WTC11 (cell line): ENCODE measurements around the gene RNF7. TPM values are rescaled to one million over a fixed set of nuclear protein-coding genes. Genes with fewer than 3 reads are reported as not detected.

ENCODE experiments used
- ATAC-seq: fragments of 200-7000 bp; cut with Tn5 transposase; 2 replicates; pipeline ENCODE4 v1.10.0; 2021; ENCODE audit warnings: mild to moderate bottlenecking, moderate library complexity
- CTCF ChIA-PET: fragments of 300-600 bp; sonication (Branson Sonifier 250); formaldehyde crosslinking; loops from one replicate; lab custom pipeline; 2021; ENCODE audit warnings: antibody characterized with exemption; lab: Charles Lee
- POLR2A ChIA-PET: fragments of 350-600 bp; sonication (Branson Sonifier 250); formaldehyde crosslinking; loops from one replicate; lab custom pipeline; 2021; ENCODE audit warnings: antibody characterized with exemption; lab: Charles Lee
- DNase-seq: peaks from one replicate; pipeline ENCODE4 v3.0.0; 2021; ENCODE audit warnings: low spot score
- H3K27ac Mint-ChIP-seq: 2 replicates; pipeline ENCODE4 v1.8.0; 2021; ENCODE audit warnings: mixed read lengths
- H3K27me3 Mint-ChIP-seq: 2 replicates; pipeline ENCODE4 v1.8.0; 2021; ENCODE audit warnings: low read depth, mild to moderate bottlenecking, moderate library complexity, mixed read lengths
- H3K36me3 Mint-ChIP-seq: 2 replicates; pipeline ENCODE4 v1.8.0; 2021; ENCODE audit warnings: mixed read lengths
- H3K4me1 Mint-ChIP-seq: 2 replicates; pipeline ENCODE4 v1.8.0; 2022; ENCODE audit warnings: mixed read lengths
- H3K4me3 Mint-ChIP-seq: 2 replicates; pipeline ENCODE4 v1.8.0; 2021; ENCODE audit warnings: mild to moderate bottlenecking, moderate library complexity, mixed read lengths
- H3K9me3 Mint-ChIP-seq: 2 replicates; pipeline ENCODE4 v1.8.0; 2021; ENCODE audit warnings: mixed read lengths
- ATF1 ChIP-seq: sonication (generic); formaldehyde crosslinking; IDR thresholded peaks from 2 replicates; pipeline ENCODE4 v1.8.1; 2023; ENCODE audit warnings: mild to moderate bottlenecking, moderate library complexity, missing genetic modification reagents
- CBFB ChIP-seq: sonication (generic); formaldehyde crosslinking; IDR thresholded peaks from 2 replicates; pipeline ENCODE4 v1.8.1; 2022; ENCODE audit warnings: mild to moderate bottlenecking, low read depth, missing genetic modification reagents
- FOXJ3 ChIP-seq: sonication (generic); formaldehyde crosslinking; IDR thresholded peaks from 2 replicates; pipeline ENCODE4 v1.9.0; 2021; ENCODE audit warnings: missing genetic modification reagents, mild to moderate bottlenecking, borderline replicate concordance
- FOXK1 ChIP-seq: sonication (generic); formaldehyde crosslinking; IDR thresholded peaks from 2 replicates; pipeline ENCODE4 v1.8.0; 2022; ENCODE audit warnings: mild to moderate bottlenecking, moderate library complexity, missing genetic modification reagents
- JUN ChIP-seq: sonication (generic); formaldehyde crosslinking; IDR thresholded peaks from 2 replicates; pipeline ENCODE4 v1.8.0; 2023; ENCODE audit warnings: mild to moderate bottlenecking, missing genetic modification reagents
- NR1H2 ChIP-seq: sonication (generic); formaldehyde crosslinking; IDR thresholded peaks from 2 replicates; pipeline ENCODE4 v1.9.0; 2021; ENCODE audit warnings: mild to moderate bottlenecking, moderate library complexity, missing genetic modification reagents
- NR2C2 ChIP-seq: sonication (generic); formaldehyde crosslinking; IDR thresholded peaks from 2 replicates; pipeline ENCODE4 v1.8.0; 2022; ENCODE audit warnings: mild to moderate bottlenecking, missing genetic modification reagents
- RORB ChIP-seq: fragments of 250-450 bp; sonication (Bioruptor Pico); IDR thresholded peaks from 2 replicates; pipeline ENCODE4 v1.9.0; 2021; ENCODE audit warnings: mild to moderate bottlenecking
- SOX15 ChIP-seq: fragments of 250-450 bp; sonication (Bioruptor Pico); IDR thresholded peaks from 2 replicates; pipeline ENCODE4 v1.9.0; 2021; ENCODE audit warnings: mild to moderate bottlenecking
- ZBTB21 ChIP-seq: sonication (generic); formaldehyde crosslinking; IDR thresholded peaks from 2 replicates; pipeline ENCODE4 v1.8.1; 2023; ENCODE audit warnings: mild to moderate bottlenecking, missing genetic modification reagents, borderline replicate concordance
- ZNF317 ChIP-seq: sonication (generic); formaldehyde crosslinking; IDR thresholded peaks from 2 replicates; pipeline ENCODE4 v1.8.1; 2023; ENCODE audit warnings: low read depth, mild to moderate bottlenecking, moderate library complexity, missing genetic modification reagents, borderline replicate concordance
- ZNF416 ChIP-seq: fragments of 250-450 bp; sonication (Bioruptor Pico); IDR thresholded peaks from 2 replicates; pipeline ENCODE4 v1.9.0; 2021; ENCODE audit warnings: mild to moderate bottlenecking, inconsistent platforms
- total RNA-seq: library from RNA; stranded (reverse); gene quantifications from 3 replicates; pipeline ENCODE4 v1.2.3, GENCODE V29; 2021
- TF ChIP-seq, protein P1 (sequence below): fragments of 250-450 bp; sonication (Bioruptor Pico); IDR thresholded peaks from 2 replicates; pipeline ENCODE4 v1.9.0; 2021; ENCODE audit warnings: mild to moderate bottlenecking
- TF ChIP-seq, protein P2 (sequence below): sonication (generic); formaldehyde crosslinking; IDR thresholded peaks from 2 replicates; pipeline ENCODE4 v1.8.1; 2022; ENCODE audit warnings: low read depth, mild to moderate bottlenecking, moderate library complexity, missing genetic modification reagents, borderline replicate concordance
- TF ChIP-seq, protein P3 (sequence below): sonication (generic); formaldehyde crosslinking; IDR thresholded peaks from 2 replicates; pipeline ENCODE4 v1.8.1; 2023; ENCODE audit warnings: mild to moderate bottlenecking, moderate library complexity, missing genetic modification reagents
- TF ChIP-seq, protein P4 (sequence below): sonication (generic); formaldehyde crosslinking; IDR thresholded peaks from 2 replicates; pipeline ENCODE4 v1.8.1; 2023; ENCODE audit warnings: mild to moderate bottlenecking, missing genetic modification reagents, moderate library complexity
- TF ChIP-seq, protein P5 (sequence below): sonication (generic); formaldehyde crosslinking; IDR thresholded peaks from 2 replicates; pipeline ENCODE4 v1.8.1; 2022; ENCODE audit warnings: mild to moderate bottlenecking, missing genetic modification reagents, moderate library complexity, borderline replicate concordance
- TF ChIP-seq, protein P6 (sequence below): fragments of 200-600 bp; IDR thresholded peaks from 2 replicates; pipeline ENCODE4 v1.8.0; 2022; ENCODE audit warnings: antibody characterized with exemption
- TF ChIP-seq, protein P7 (sequence below): sonication (generic); formaldehyde crosslinking; IDR thresholded peaks from 2 replicates; pipeline ENCODE4 v1.8.0; 2022; ENCODE audit warnings: missing genetic modification reagents
- TF ChIP-seq, protein P8 (sequence below): fragments of 250-450 bp; sonication (Bioruptor Pico); IDR thresholded peaks from 2 replicates; pipeline ENCODE4 v1.9.0; 2021; ENCODE audit warnings: moderate library complexity, mild to moderate bottlenecking, inconsistent platforms, borderline replicate concordance

Gene RNF7
- total RNA-seq, 1 experiment from 2014 or later, result 133 TPM

DNA sequence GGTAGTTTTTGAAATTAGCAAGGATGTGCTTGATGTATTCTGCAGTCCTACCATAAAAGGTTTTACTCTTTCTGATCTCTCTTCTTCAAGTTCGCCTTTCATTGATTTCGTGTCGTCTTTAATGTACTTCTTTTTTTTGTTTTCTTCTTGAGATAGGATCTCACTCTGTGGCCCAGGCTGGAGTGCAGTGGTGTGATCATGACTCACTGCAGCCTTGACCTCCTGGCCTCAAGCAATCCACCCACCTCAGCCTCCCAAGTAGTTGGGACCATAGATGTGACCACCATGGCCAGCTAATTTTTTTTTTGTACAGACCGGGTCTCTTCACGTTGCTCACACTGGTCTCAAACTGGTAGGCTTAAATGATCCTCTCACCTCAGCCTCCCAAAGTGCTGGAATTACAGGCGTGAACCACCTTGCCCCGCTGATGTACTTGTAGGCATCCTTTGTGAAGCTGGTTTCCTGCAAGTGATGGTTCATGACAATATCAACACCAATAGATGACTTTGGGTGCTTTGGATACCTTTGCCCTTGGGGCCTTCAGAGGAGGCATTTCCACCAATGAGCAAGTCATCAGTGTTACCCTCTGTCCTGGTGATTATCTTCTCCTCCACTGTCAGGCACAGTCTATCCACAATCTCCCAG lies 28.9 kb upstream of the RNF7 start:
- no peak overlapping the region for H3K27ac Mint-ChIP-seq
- CTCF ChIA-PET, result no interaction called here
- POLR2A ChIA-PET, result no interaction called here
- no peaks in the 10 kb centered on the region for H3K27me3 Mint-ChIP-seq
- no peaks in the 10 kb centered on the region for H3K4me1 Mint-ChIP-seq
- no peak for DNase-seq
- H3K36me3 Mint-ChIP-seq, result no peaks in the 10 kb centered on the region
- H3K9me3 Mint-ChIP-seq, result no peaks in the 10 kb centered on the region
- ATAC-seq, result no peak
- H3K4me3 Mint-ChIP-seq, result no peak overlapping the region
- no peak for TF ChIP-seq NR1H2 (CRISPR knock-in tag)
- TF ChIP-seq, protein P1, sequence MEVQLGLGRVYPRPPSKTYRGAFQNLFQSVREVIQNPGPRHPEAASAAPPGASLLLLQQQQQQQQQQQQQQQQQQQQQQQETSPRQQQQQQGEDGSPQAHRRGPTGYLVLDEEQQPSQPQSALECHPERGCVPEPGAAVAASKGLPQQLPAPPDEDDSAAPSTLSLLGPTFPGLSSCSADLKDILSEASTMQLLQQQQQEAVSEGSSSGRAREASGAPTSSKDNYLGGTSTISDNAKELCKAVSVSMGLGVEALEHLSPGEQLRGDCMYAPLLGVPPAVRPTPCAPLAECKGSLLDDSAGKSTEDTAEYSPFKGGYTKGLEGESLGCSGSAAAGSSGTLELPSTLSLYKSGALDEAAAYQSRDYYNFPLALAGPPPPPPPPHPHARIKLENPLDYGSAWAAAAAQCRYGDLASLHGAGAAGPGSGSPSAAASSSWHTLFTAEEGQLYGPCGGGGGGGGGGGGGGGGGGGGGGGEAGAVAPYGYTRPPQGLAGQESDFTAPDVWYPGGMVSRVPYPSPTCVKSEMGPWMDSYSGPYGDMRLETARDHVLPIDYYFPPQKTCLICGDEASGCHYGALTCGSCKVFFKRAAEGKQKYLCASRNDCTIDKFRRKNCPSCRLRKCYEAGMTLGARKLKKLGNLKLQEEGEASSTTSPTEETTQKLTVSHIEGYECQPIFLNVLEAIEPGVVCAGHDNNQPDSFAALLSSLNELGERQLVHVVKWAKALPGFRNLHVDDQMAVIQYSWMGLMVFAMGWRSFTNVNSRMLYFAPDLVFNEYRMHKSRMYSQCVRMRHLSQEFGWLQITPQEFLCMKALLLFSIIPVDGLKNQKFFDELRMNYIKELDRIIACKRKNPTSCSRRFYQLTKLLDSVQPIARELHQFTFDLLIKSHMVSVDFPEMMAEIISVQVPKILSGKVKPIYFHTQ (CRISPR knock-in tag), result no peak
- TF ChIP-seq, protein P2, sequence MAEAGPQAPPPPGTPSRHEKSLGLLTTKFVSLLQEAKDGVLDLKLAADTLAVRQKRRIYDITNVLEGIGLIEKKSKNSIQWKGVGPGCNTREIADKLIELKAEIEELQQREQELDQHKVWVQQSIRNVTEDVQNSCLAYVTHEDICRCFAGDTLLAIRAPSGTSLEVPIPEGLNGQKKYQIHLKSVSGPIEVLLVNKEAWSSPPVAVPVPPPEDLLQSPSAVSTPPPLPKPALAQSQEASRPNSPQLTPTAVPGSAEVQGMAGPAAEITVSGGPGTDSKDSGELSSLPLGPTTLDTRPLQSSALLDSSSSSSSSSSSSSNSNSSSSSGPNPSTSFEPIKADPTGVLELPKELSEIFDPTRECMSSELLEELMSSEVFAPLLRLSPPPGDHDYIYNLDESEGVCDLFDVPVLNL, result no peak
- TF ChIP-seq, protein P3, sequence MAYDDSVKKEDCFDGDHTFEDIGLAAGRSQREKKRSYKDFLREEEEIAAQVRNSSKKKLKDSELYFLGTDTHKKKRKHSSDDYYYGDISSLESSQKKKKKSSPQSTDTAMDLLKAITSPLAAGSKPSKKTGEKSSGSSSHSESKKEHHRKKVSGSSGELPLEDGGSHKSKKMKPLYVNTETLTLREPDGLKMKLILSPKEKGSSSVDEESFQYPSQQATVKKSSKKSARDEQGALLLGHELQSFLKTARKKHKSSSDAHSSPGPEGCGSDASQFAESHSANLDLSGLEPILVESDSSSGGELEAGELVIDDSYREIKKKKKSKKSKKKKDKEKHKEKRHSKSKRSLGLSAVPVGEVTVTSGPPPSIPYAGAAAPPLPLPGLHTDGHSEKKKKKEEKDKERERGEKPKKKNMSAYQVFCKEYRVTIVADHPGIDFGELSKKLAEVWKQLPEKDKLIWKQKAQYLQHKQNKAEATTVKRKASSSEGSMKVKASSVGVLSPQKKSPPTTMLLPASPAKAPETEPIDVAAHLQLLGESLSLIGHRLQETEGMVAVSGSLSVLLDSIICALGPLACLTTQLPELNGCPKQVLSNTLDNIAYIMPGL (CRISPR knock-in tag), result no peak
- TF ChIP-seq FOXJ3 (CRISPR knock-in tag), result no peak
- no peak for TF ChIP-seq NR2C2 (CRISPR knock-in tag)
- TF ChIP-seq, protein P4, sequence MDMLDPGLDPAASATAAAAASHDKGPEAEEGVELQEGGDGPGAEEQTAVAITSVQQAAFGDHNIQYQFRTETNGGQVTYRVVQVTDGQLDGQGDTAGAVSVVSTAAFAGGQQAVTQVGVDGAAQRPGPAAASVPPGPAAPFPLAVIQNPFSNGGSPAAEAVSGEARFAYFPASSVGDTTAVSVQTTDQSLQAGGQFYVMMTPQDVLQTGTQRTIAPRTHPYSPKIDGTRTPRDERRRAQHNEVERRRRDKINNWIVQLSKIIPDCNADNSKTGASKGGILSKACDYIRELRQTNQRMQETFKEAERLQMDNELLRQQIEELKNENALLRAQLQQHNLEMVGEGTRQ, result no peak
- TF ChIP-seq, protein P5, sequence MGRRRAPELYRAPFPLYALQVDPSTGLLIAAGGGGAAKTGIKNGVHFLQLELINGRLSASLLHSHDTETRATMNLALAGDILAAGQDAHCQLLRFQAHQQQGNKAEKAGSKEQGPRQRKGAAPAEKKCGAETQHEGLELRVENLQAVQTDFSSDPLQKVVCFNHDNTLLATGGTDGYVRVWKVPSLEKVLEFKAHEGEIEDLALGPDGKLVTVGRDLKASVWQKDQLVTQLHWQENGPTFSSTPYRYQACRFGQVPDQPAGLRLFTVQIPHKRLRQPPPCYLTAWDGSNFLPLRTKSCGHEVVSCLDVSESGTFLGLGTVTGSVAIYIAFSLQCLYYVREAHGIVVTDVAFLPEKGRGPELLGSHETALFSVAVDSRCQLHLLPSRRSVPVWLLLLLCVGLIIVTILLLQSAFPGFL (CRISPR knock-in tag), result no peak
- TF ChIP-seq, protein P6, sequence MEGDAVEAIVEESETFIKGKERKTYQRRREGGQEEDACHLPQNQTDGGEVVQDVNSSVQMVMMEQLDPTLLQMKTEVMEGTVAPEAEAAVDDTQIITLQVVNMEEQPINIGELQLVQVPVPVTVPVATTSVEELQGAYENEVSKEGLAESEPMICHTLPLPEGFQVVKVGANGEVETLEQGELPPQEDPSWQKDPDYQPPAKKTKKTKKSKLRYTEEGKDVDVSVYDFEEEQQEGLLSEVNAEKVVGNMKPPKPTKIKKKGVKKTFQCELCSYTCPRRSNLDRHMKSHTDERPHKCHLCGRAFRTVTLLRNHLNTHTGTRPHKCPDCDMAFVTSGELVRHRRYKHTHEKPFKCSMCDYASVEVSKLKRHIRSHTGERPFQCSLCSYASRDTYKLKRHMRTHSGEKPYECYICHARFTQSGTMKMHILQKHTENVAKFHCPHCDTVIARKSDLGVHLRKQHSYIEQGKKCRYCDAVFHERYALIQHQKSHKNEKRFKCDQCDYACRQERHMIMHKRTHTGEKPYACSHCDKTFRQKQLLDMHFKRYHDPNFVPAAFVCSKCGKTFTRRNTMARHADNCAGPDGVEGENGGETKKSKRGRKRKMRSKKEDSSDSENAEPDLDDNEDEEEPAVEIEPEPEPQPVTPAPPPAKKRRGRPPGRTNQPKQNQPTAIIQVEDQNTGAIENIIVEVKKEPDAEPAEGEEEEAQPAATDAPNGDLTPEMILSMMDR, result no peak
- TF ChIP-seq SOX15 (CRISPR knock-in tag), result no peak
- no peak for TF ChIP-seq CBFB (CRISPR knock-in tag)
- TF ChIP-seq ZNF317 (CRISPR knock-in tag), result no peak

DNA sequence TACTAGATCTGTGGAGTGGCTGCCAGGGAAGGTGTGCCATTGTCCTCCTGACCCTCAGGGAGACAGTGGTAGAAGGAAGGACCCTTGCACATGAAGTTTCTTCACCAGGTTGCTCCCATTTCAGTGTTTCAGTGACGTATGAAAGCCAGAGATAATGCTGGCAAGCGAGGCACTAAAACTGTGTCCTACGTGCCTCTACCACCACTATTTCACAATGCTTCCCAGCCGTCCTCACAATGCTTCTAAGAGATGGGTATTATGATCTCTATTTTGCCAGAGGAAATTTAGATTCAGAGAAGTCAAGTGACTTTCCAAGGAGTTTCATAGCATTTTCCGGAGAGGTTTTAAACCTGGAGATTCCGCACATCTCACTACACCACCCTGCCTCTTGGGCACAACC lies 28.0 kb upstream of the RNF7 start:
- ATAC-seq (no peak), DNase-seq (no peak)
- peaks cover 1% of the 10 kb centered on the region; the same call in 1 of the 2 replicates for H3K36me3 Mint-ChIP-seq
- no peak overlapping the region for H3K4me3 Mint-ChIP-seq
- CTCF ChIA-PET, result no interaction called here
- H3K27me3 Mint-ChIP-seq, result no peaks in the 10 kb centered on the region
- H3K4me1 Mint-ChIP-seq, result no peaks in the 10 kb centered on the region
- POLR2A ChIA-PET, result interaction anchor here (1.0 kb wide), 1 partner anchor 12 kb away, joined by 4 read pairs; no protein-coding TSS in a partner anchor
- H3K9me3 Mint-ChIP-seq, result peaks cover under 1% of the 10 kb centered on the region; the same call in 1 of the 2 replicates
- no peak overlapping the region for H3K27ac Mint-ChIP-seq
- TF ChIP-seq, protein P7, sequence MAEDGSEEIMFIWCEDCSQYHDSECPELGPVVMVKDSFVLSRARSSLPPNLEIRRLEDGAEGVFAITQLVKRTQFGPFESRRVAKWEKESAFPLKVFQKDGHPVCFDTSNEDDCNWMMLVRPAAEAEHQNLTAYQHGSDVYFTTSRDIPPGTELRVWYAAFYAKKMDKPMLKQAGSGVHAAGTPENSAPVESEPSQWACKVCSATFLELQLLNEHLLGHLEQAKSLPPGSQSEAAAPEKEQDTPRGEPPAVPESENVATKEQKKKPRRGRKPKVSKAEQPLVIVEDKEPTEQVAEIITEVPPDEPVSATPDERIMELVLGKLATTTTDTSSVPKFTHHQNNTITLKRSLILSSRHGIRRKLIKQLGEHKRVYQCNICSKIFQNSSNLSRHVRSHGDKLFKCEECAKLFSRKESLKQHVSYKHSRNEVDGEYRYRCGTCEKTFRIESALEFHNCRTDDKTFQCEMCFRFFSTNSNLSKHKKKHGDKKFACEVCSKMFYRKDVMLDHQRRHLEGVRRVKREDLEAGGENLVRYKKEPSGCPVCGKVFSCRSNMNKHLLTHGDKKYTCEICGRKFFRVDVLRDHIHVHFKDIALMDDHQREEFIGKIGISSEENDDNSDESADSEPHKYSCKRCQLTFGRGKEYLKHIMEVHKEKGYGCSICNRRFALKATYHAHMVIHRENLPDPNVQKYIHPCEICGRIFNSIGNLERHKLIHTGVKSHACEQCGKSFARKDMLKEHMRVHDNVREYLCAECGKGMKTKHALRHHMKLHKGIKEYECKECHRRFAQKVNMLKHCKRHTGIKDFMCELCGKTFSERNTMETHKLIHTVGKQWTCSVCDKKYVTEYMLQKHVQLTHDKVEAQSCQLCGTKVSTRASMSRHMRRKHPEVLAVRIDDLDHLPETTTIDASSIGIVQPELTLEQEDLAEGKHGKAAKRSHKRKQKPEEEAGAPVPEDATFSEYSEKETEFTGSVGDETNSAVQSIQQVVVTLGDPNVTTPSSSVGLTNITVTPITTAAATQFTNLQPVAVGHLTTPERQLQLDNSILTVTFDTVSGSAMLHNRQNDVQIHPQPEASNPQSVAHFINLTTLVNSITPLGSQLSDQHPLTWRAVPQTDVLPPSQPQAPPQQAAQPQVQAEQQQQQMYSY (CRISPR knock-in tag), result no peak
- no peak for TF ChIP-seq ZNF416
- TF ChIP-seq, protein P8, sequence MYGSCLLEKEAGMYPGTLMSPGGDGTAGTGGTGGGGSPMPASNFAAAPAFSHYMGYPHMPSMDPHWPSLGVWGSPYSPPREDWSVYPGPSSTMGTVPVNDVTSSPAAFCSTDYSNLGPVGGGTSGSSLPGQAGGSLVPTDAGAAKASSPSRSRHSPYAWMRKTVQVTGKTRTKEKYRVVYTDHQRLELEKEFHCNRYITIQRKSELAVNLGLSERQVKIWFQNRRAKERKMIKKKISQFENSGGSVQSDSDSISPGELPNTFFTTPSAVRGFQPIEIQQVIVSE (CRISPR knock-in tag), result no peak
- no peak for TF ChIP-seq JUN (CRISPR knock-in tag)
- TF ChIP-seq ATF1 (CRISPR knock-in tag), result no peak
- no peak for TF ChIP-seq FOXK1
- no peak for TF ChIP-seq RORB (CRISPR knock-in tag)
- no peak for TF ChIP-seq ZBTB21 (CRISPR knock-in tag)
- no peak for TF ChIP-seq FOXJ3 (CRISPR knock-in tag)
